ENCODE data around the gene CD8B.
"Not testable (repeated sequence)": the region's sequence is repeated elsewhere in the genome, so short reads cannot be mapped to it uniquely, and the experiment has no call there.

Gene CD8B

GRCh38 chr2:86861628-86862379 lies at the start of gene CD8B:
TSS of gene CD8B (minus strand) at chr2:86861886. CDS start at chr2:86861865, 21 bp downstream.
- DNase-seq (ENCODE audit: low spot score), result not testable (repeated sequence)

DNA sequence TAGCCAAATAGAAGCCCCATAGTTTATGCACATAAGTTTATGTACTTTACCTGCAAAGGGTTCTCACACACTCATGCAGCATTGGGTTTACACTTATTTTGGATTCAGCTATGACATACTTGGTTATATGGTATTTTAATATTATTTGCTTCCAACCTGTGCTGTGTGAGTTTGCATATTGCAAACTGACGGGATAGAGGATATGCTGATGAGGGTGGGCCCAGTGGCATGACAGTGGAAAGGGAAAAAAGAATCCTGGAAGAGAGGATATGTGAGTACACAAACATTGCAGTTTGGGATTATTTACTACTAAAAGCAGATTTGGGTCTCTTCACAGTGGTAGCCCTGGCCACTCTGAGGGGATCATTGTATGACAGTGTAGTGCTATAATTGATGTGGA lies 44.2 kb upstream of the CD8B start:
- not testable (repeated sequence) for DNase-seq (ENCODE audit: low spot score)

DNA sequence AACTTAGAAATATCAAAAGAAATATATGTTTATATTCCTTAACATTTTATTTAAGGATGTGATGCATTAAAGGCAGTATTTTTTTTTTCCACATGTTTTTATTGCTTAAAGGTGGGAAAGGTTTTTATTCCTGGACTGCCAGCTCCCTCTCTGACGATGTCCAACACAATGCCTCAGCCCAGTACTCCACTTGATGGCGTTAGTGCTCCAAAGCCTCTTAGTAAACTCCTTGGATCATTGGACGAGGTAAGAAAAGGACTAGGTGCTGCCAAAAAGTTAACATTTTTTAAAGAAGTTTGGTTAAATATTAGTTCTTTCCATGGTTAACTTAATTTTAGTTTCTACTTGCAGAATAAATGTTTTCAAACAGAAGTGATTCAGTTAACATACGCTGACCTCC lies 39.0 kb upstream of the CD8B start:
- DNase-seq (ENCODE audit: low spot score), result not testable (repeated sequence)

- not testable (repeated sequence) for DNase-seq (ENCODE audit: low spot score)
Observed at GRCh38 chr2:86886026-86886425, 24.3 kb upstream of the CD8B start.

- DNase-seq (ENCODE audit: low spot score), result not testable (repeated sequence)
Observed at GRCh38 chr2:86882865-86883264, 21.2 kb upstream of the CD8B start.

DNA sequence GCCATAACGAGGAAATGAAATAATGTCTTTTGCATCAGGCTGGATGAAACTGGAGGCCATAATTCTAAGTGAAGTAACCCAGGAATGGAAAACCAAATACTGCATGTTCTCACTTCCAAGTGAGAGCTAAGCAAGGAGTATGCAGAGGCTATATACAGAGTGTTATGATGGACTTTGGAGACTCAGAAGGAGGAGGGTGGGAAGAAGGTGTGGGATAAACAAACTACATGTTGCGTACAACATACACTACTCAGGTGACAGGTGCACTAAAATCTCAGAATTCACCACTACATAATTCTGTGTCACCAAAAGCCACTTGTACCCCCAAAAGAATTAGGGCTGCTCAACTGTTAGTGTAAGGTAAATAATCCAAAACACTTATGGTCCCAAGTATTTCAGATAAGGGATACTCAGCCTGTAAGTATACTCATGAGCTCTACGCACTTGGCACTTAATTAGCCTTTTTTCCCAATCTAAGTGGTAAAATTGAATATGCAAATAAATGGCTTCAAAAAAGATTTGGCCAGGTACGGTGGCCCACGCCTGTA lies 20.5 kb upstream of the CD8B start:
- not testable (repeated sequence) for DNase-seq (ENCODE audit: low spot score)

GRCh38 chr2:86878986-86879385 lies 17.3 kb upstream of the CD8B start:
- not testable (repeated sequence) for DNase-seq (ENCODE audit: low spot score)

DNA sequence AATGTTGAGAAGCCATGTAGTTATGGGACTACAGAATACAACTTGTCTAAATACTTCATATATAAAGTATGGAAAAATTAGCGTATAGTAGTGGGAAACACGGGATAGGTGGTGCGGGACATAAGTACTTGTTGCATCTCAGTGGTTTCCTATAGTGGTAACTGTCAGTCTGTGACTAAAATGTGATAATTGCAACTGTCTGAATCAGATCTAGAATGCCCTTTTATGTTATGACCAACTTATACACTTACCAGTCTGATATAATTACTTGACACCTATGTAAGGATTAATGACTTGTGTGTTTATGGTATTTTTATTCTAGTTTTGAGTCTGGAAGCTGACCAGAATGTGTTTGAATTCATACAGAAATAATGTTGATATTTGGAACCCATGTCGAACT lies 9.3 kb upstream of the CD8B start:
- DNase-seq (ENCODE audit: low spot score), result not testable (repeated sequence)

DNA sequence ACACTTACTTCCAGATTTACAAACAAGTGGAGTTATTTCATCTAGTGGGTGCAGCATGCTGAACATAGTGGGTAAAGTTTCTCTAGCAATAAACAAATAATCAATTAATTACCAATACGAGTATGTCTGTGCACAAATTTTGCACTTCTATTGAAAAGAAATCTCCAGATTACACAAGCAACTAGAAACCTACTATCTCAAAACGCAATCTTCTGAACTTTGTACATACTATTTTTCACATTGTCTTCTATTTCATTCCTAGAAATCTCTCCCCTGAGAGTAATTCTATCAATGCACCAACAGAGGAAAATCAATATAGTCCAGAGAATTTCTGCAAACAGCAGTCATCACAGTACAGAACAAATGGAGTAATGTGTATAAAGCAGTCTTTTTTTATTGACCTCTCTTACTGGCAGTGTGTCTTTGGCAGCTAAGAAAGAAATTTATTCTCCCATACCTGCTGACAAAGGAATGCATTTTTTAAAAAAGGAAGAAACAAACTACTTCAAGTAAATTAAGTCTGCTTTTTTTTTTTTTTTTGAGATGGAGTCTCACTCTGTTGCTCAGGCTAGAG lies 7.3 kb upstream of the CD8B start:
- not testable (repeated sequence) for DNase-seq (ENCODE audit: low spot score)

- not testable (repeated sequence) for DNase-seq (ENCODE audit: low spot score)
Observed at GRCh38 chr2:86862380-86862703, 656 bp upstream of the CD8B start.

GRCh38 chr2:86861175-86861574 lies 511 bp downstream of the CD8B start:
- DNase-seq (ENCODE audit: low spot score), result not testable (repeated sequence)

- DNase-seq (ENCODE audit: low spot score), result not testable (repeated sequence)
Observed at GRCh38 chr2:86860573-86860972, 1.1 kb downstream of the CD8B start.

DNA sequence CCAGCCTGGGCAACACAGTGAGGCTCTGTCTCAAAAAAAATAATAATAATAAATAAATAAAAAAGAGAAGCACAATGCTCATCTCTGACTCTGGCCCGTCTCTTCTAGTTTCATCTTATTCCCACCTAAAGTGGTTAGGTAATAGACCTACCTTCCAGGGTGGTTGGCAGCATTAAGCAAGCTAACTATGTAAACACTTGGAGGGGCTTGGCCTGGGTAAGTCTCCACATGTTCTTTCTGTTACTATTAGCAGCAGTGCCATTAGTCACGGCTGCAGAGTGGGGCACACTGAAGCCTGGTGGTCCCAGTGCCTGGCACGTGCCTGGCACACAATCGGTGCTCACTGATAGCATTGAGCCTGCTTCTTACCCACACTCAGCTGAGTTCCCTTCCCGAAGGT lies 4.0 kb downstream of the CD8B start:
- DNase-seq (ENCODE audit: low spot score), result not testable (repeated sequence)

DNA sequence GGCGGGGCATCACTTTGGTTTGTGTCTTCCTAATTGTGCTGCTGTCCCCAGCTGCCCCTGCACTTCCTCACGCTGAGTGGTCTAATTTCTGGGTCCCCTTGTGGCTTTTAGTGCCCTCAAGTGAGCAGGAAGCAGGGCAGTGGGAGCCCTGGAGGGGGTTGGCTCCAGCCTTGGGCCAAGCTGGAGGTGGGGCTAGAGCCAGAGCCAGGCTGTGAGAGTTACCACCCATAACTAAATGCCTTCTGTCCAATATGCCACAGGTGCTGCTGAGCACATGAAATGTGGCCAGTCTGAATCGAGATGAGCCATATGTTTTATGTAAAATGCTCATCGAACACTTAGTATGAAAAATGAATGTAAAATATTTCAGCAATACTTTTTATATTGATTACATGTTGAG lies 5.2 kb downstream of the CD8B start:
- DNase-seq (ENCODE audit: low spot score), result not testable (repeated sequence)

DNA sequence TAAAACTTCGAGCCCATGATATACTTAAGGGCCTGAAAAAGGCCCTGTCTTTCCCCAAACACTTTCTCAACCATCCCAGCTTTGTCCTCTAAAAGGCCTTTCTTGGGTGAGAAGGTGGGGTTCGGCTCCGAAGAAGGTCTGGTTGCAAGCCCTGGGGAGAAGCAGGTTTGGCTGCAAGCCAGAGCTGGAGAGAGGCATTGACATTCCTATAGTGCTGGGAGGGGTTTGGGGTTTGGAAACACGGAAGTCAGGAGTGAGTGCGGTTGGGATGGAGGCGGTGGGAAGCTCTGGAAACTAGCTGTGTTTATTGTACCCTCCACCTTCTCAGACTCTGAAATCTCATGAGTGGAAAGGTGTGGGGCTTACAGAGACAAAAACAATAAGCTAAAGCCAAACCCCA lies 5.7 kb downstream of the CD8B start:
- DNase-seq (ENCODE audit: low spot score), result not testable (repeated sequence)

- not testable (repeated sequence) for DNase-seq (ENCODE audit: low spot score)
Observed at GRCh38 chr2:86851581-86851980, 10.1 kb downstream of the CD8B start.

DNA sequence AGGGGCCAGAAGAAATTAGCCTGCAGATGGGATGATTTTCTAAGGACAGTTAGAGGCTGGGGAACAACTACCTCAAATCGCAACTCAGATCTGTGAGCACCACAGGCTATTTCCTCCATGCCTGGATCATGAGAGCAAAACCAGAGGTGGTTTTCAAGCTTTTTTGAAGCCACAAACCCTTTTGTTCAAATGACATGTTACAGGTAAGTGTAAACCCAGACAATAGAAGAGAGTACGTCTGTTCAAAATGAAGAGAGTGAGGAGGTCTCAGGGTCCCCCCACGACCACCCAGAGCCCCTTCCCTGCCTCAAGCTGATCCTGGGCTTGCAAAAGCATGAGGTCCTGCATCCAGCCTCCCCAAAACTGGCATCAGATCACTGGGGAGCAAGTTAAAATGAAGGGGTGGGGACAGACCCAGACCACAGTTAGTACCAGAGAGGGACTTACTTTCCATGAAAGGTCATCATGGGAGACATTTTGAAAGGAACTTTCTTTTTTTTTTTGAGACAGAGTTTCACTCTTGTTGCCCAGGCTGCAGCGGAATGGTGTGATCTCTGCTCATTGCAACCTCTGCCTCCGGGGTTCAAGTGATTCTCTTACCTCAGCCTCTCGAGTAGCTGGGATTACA lies 19.0 kb downstream of the CD8B start:
- not testable (repeated sequence) for DNase-seq (ENCODE audit: low spot score)

GRCh38 chr2:86841330-86841729 lies 20.4 kb downstream of the CD8B start:
- DNase-seq (ENCODE audit: low spot score), result not testable (repeated sequence)

DNA sequence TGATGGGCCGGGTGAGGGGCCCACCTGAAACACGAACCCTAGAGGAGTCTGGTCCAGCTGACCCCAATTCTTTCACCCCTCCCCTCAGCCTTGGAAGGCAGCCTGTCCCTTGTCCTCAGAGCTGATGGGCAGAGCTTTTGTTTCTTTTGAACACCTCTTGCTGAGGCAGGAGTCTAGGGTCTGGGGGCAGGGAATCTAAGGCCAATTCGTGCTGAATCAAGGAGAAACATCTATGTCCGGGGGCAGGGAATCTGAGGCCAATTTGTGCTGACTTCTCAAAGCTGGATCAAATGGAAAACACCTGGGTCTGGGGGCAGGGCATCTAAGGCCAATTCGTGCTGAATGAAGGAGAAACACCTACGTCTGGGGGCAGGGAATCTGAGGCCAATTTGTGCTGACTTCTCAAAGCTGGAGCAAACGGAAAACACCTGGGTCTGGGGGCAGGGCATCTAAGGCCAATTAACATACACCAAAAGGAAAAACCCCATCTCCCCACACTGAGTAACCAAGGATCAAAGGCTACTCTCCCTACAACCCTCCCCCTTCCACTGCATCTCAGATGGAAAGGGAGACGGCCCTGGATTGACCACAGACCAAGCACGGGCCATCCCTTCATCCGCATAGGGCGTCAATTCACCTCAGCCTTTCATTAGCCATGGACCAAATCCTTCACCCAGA lies 21.7 kb downstream of the CD8B start:
- not testable (repeated sequence) for DNase-seq (ENCODE audit: low spot score)

DNA sequence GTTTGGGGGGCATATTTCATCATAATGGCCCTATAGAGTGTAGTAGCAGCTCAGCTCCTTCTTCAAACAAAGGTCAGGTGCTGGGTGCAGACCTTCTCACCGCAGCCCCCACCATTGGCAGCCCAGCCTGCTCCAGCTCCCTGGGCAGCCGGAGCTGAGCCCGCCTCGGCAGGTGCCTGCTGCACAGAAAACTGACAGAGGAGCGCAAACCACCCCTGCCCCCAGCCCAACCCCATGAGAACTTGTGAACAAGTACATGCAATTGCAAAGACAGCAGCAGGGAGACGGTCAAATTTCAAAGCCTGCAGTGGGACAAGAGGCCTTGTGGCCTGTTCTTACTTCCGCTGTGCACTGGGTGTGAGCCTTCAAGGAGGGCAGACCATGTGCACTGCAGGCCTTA lies 22.2 kb downstream of the CD8B start:
- not testable (repeated sequence) for DNase-seq (ENCODE audit: low spot score)

- DNase-seq (ENCODE audit: low spot score), result not testable (repeated sequence)
Observed at GRCh38 chr2:86837714-86838113, 24.0 kb downstream of the CD8B start.
